ENCODE data around the gene SSX2IP.

SSX2IP gene

GRCh38 chr1:84709131-84709530, 18.9 kb upstream of the SSX2IP start:
- no peaks in the 10 kb centered on the region for H3K9me2 ChIP-seq (ENCODE audit: low read depth, low read length)

GRCh38 chr1:84708031-84708430, 17.8 kb upstream of the SSX2IP start:
- Histone ChIP-seq H3K9me3 (ENCODE audit: low read length) (no peaks in the 10 kb centered on the region), H3K4me2 (ENCODE audit: low read length) (no peak overlapping the region), H3F3A (ENCODE audit: insufficient read depth, low read length) (0 out of 2 replicates have a peak, but pooled peaks cover 4% of the 10 kb centered on the region), H3K79me2 (ENCODE audit: insufficient read depth, low read length) (no peaks in the 10 kb centered on the region), H3K27ac (ENCODE audit: low read depth, low read length, poor library complexity, severe bottlenecking) (no peak overlapping the region), H3K4me3 (ENCODE audit: low read depth, low read length, poor library complexity, severe bottlenecking) (no peak overlapping the region), H3K9ac (ENCODE audit: low read length) (no peak overlapping the region), H3K36me3 (ENCODE audit: insufficient read depth, low read length) (no peaks in the 10 kb centered on the region), H2AFZ (ENCODE audit: low read length) (no peak overlapping the region), H3K4me1 (ENCODE audit: insufficient read depth, low read length, severe bottlenecking) (peaks cover 32% of the 10 kb centered on the region), H4K20me1 (ENCODE audit: insufficient read depth, low read length) (no peaks in the 10 kb centered on the region), H3K27me3 (ENCODE audit: insufficient read depth, low read length) (no peaks in the 10 kb centered on the region), H3K9me2 (ENCODE audit: low read depth, low read length) (no peaks in the 10 kb centered on the region)
- no peak for TF ChIP-seq CTCF (IDR thresholded peaks at IDR 0.05; ENCODE audit: low read length)
- TF ChIP-seq EZH2 (IDR thresholded peaks at IDR 0.05; ENCODE audit: borderline replicate concordance, low read length) = no peak

More at GRCh38 chr1:84709131-84709530, 18.9 kb upstream of the SSX2IP start:
- Histone ChIP-seq H3K27me3 (ENCODE audit: insufficient read depth, low read length) (no peaks in the 10 kb centered on the region), H3K79me2 (ENCODE audit: insufficient read depth, low read length) (no peaks in the 10 kb centered on the region), H3F3A (ENCODE audit: insufficient read depth, low read length) (0 out of 2 replicates have a peak, but pooled peaks cover 4% of the 10 kb centered on the region), H3K4me3 (ENCODE audit: low read depth, low read length, poor library complexity, severe bottlenecking) (no peak overlapping the region), H3K4me2 (ENCODE audit: low read length) (no peak overlapping the region), H3K4me1 (ENCODE audit: insufficient read depth, low read length, severe bottlenecking) (peaks cover 23% of the 10 kb centered on the region), H2AFZ (ENCODE audit: low read length) (no peak overlapping the region), H3K9ac (ENCODE audit: low read length) (no peak overlapping the region), H3K9me3 (ENCODE audit: low read length) (no peaks in the 10 kb centered on the region), H4K20me1 (ENCODE audit: insufficient read depth, low read length) (no peaks in the 10 kb centered on the region), H3K36me3 (ENCODE audit: insufficient read depth, low read length) (no peaks in the 10 kb centered on the region), H3K27ac (ENCODE audit: low read depth, low read length, poor library complexity, severe bottlenecking) (no peak overlapping the region)
- no peak for TF ChIP-seq CTCF (IDR thresholded peaks at IDR 0.05; ENCODE audit: low read length)
- no peak for TF ChIP-seq EZH2 (IDR thresholded peaks at IDR 0.05; ENCODE audit: borderline replicate concordance, low read length)

GRCh38 chr1:84705513-84705912, 15.3 kb upstream of the SSX2IP start:
- Histone ChIP-seq H2AFZ (ENCODE audit: low read length) (no peak overlapping the region), H3K9me2 (ENCODE audit: low read depth, low read length) (no peaks in the 10 kb centered on the region), H3K4me2 (ENCODE audit: low read length) (peak overlapping the region; percentile 38; the same call in 1 of the 2 replicates), H3K27me3 (ENCODE audit: insufficient read depth, low read length) (no peaks in the 10 kb centered on the region), H3F3A (ENCODE audit: insufficient read depth, low read length) (0 out of 2 replicates have a peak, but pooled peaks cover 4% of the 10 kb centered on the region), H3K9ac (ENCODE audit: low read length) (no peak overlapping the region; the same call in 1 of the 2 replicates), H3K36me3 (ENCODE audit: insufficient read depth, low read length) (no peaks in the 10 kb centered on the region), H3K27ac (ENCODE audit: low read depth, low read length, poor library complexity, severe bottlenecking) (no peak overlapping the region), H3K4me1 (ENCODE audit: insufficient read depth, low read length, severe bottlenecking) (peaks cover 52% of the 10 kb centered on the region), H3K79me2 (ENCODE audit: insufficient read depth, low read length) (no peaks in the 10 kb centered on the region), H3K4me3 (ENCODE audit: low read depth, low read length, poor library complexity, severe bottlenecking) (no peak overlapping the region), H4K20me1 (ENCODE audit: insufficient read depth, low read length) (no peaks in the 10 kb centered on the region), H3K9me3 (ENCODE audit: low read length) (no peaks in the 10 kb centered on the region)
- no peak for TF ChIP-seq CTCF (IDR thresholded peaks at IDR 0.05; ENCODE audit: low read length)
- no peak for TF ChIP-seq EZH2 (IDR thresholded peaks at IDR 0.05; ENCODE audit: borderline replicate concordance, low read length)
